Loucy (cell line): ENCODE measurements around the gene MAGEB3.

Experiments used
- EZH2phosphoT487 ChIP-seq: fragments of 200-600 bp; IDR thresholded peaks from 2 replicates; pipeline ENCODE4 v1.6.1; 2018; ENCODE audit warnings: antibody characterized with exemption, mild to moderate bottlenecking, moderate library complexity, borderline replicate concordance
- TF ChIP-seq, protein P1 (sequence below): fragments of 200-600 bp; sonication (generic); conservative IDR thresholded peaks from 2 replicates; pipeline ENCODE4 v1.5.1; 2014; ENCODE audit warnings: mild to moderate bottlenecking, antibody characterized with exemption, low read length

GRCh38 chrX:30181353-30181752 lies 49.1 kb upstream of the MAGEB3 start:
- TF ChIP-seq, protein P1, sequence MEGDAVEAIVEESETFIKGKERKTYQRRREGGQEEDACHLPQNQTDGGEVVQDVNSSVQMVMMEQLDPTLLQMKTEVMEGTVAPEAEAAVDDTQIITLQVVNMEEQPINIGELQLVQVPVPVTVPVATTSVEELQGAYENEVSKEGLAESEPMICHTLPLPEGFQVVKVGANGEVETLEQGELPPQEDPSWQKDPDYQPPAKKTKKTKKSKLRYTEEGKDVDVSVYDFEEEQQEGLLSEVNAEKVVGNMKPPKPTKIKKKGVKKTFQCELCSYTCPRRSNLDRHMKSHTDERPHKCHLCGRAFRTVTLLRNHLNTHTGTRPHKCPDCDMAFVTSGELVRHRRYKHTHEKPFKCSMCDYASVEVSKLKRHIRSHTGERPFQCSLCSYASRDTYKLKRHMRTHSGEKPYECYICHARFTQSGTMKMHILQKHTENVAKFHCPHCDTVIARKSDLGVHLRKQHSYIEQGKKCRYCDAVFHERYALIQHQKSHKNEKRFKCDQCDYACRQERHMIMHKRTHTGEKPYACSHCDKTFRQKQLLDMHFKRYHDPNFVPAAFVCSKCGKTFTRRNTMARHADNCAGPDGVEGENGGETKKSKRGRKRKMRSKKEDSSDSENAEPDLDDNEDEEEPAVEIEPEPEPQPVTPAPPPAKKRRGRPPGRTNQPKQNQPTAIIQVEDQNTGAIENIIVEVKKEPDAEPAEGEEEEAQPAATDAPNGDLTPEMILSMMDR: no peak
- TF ChIP-seq EZH2phosphoT487: no peak
